Mesothelial cell of epicardium (in vitro differentiated cells): ENCODE results near the gene PBOV1. TPM values are rescaled to one million over a fixed set of nuclear protein-coding genes. Genes with fewer than 3 reads are reported as not detected.

Experiments
- DNase-seq, 2 experiments: peaks; one replicate each; pipeline ENCODE4 v3.0.0; 2021; ENCODE audit warnings: low spot score in 2 of 2; ENCODE audit not compliant: unreplicated experiment in 2 of 2
- H3K27ac Mint-ChIP-seq: 2 replicates; pipeline ENCODE4 v1.8.0; 2021; ENCODE audit warnings: mixed read lengths
- H3K27me3 Mint-ChIP-seq: 2 replicates; pipeline ENCODE4 v1.8.0; 2021; ENCODE audit warnings: low read depth, mixed read lengths
- H3K36me3 Mint-ChIP-seq: 2 replicates; pipeline ENCODE4 v1.8.0; 2021; ENCODE audit warnings: mixed read lengths
- H3K4me1 Mint-ChIP-seq: 2 replicates; pipeline ENCODE4 v1.8.0; 2021; ENCODE audit warnings: mixed read lengths
- H3K4me3 Mint-ChIP-seq: 2 replicates; pipeline ENCODE4 v1.8.0; 2021; ENCODE audit warnings: mild to moderate bottlenecking, moderate library complexity, mixed read lengths
- H3K9me3 Mint-ChIP-seq: 2 replicates; pipeline ENCODE4 v1.8.0; 2021; ENCODE audit warnings: mixed read lengths
- CTCF ChIP-seq: fragments of 200-600 bp; sonication (generic); IDR thresholded peaks from one replicate; pipeline ENCODE4 v1.5.0; 2021; ENCODE audit warnings: antibody characterized with exemption; ENCODE audit not compliant: unreplicated experiment
- total RNA-seq: library from RNA; stranded (reverse); gene quantifications from 3 replicates; pipeline ENCODE4 v1.2.1, GENCODE V29; 2021

PBOV1 gene
- total RNA-seq, 1 donor from 2014 or later: not detected

- Mint-ChIP-seq H3K4me3 (no peak overlapping the region), H3K36me3 (no peaks in the 10 kb centered on the region), H3K9me3 (no peaks in the 10 kb centered on the region), H3K27ac (no peak overlapping the region), H3K4me1 (no peaks in the 10 kb centered on the region), H3K27me3 (no peaks in the 10 kb centered on the region)
- no peak for TF ChIP-seq CTCF
- no peak for DNase-seq
Measured at GRCh38 chr6:138250053-138250452, 31.8 kb upstream of the PBOV1 start.

- H3K27ac Mint-ChIP-seq: no peak overlapping the region
- DNase-seq: no peak
- no peaks in the 10 kb centered on the region for H3K4me1 Mint-ChIP-seq
- H3K27me3 Mint-ChIP-seq: no peaks in the 10 kb centered on the region
- no peak overlapping the region for H3K4me3 Mint-ChIP-seq
- no peaks in the 10 kb centered on the region for H3K9me3 Mint-ChIP-seq
- no peak for TF ChIP-seq CTCF
- no peaks in the 10 kb centered on the region for H3K36me3 Mint-ChIP-seq
Measured at GRCh38 chr6:138248878-138249277, 30.6 kb upstream of the PBOV1 start.

GRCh38 chr6:138248011-138248410 is 29.7 kb upstream of the PBOV1 start:
- Mint-ChIP-seq H3K27me3 (no peaks in the 10 kb centered on the region), H3K9me3 (no peaks in the 10 kb centered on the region), H3K4me1 (no peaks in the 10 kb centered on the region), H3K36me3 (no peaks in the 10 kb centered on the region), H3K4me3 (no peak overlapping the region), H3K27ac (no peak overlapping the region)
- TF ChIP-seq CTCF: no peak
- DNase-seq: no peak

- Mint-ChIP-seq H3K4me3 (no peak overlapping the region), H3K9me3 (no peaks in the 10 kb centered on the region), H3K4me1 (no peaks in the 10 kb centered on the region), H3K27ac (no peak overlapping the region), H3K27me3 (no peaks in the 10 kb centered on the region), H3K36me3 (no peaks in the 10 kb centered on the region)
- DNase-seq: no peak
- no peak for TF ChIP-seq CTCF
Measured at GRCh38 chr6:138246650-138247440, 28.6 kb upstream of the PBOV1 start.

GRCh38 chr6:138245751-138246150 is 27.5 kb upstream of the PBOV1 start:
- no peak for TF ChIP-seq CTCF
- H3K9me3 Mint-ChIP-seq: no peaks in the 10 kb centered on the region
- H3K4me3 Mint-ChIP-seq: no peak overlapping the region
- DNase-seq: no peak
- no peaks in the 10 kb centered on the region for H3K27me3 Mint-ChIP-seq
- no peaks in the 10 kb centered on the region for H3K4me1 Mint-ChIP-seq
- no peak overlapping the region for H3K27ac Mint-ChIP-seq
- H3K36me3 Mint-ChIP-seq: no peaks in the 10 kb centered on the region
